Nephron progenitor cell (in vitro differentiated cells): ENCODE data around the gene CENPX.

Experiments used
- DNase-seq: peaks from one replicate; pipeline ENCODE4 v3.0.0; 2021
- H3K27ac Mint-ChIP-seq: 2 replicates; pipeline ENCODE4 v1.8.0; 2021; ENCODE audit warnings: mild to moderate bottlenecking, moderate library complexity, mixed read lengths
- H3K27me3 Mint-ChIP-seq: 2 replicates; pipeline ENCODE4 v1.8.0; 2021; ENCODE audit warnings: mild to moderate bottlenecking, low read depth, mixed read lengths; ENCODE audit not compliant: poor library complexity
- H3K36me3 Mint-ChIP-seq: 2 replicates; pipeline ENCODE4 v1.8.0; 2021; ENCODE audit warnings: low read depth, mixed read lengths
- H3K4me1 Mint-ChIP-seq: 2 replicates; pipeline ENCODE4 v1.8.0; 2021; ENCODE audit warnings: mixed read lengths
- H3K4me3 Mint-ChIP-seq: 2 replicates; pipeline ENCODE4 v1.8.0; 2021; ENCODE audit warnings: mild to moderate bottlenecking, moderate library complexity, mixed read lengths
- H3K9me3 Mint-ChIP-seq: 2 replicates; pipeline ENCODE4 v1.8.0; 2021; ENCODE audit warnings: mild to moderate bottlenecking, moderate library complexity, mixed read lengths
- CTCF ChIP-seq: fragments of 200-600 bp; sonication (generic); IDR thresholded peaks from 2 replicates; pipeline ENCODE4 v1.5.0; 2021; ENCODE audit warnings: antibody characterized with exemption

CENPX gene

GRCh38 chr17:81992306-81993102 is 30.2 kb downstream of the CENPX start:
- Mint-ChIP-seq H3K4me1 (peaks cover 68% of the 10 kb centered on the region), H3K4me3 (peak overlapping the region; percentile 34), H3K27ac (peak overlapping the region; percentile 95), H3K36me3 (peaks cover 25% of the 10 kb centered on the region), H3K27me3 (no peaks in the 10 kb centered on the region), H3K9me3 (peaks cover 3% of the 10 kb centered on the region)
- peak; percentile 75 for DNase-seq
- TF ChIP-seq CTCF = no peak

- H3K4me3 Mint-ChIP-seq = peak overlapping the region; percentile 40
Observed at GRCh38 chr17:81991684-81992305, 30.9 kb downstream of the CENPX start.

GRCh38 chr17:81990836-81991683 is 31.6 kb downstream of the CENPX start:
- DNase-seq = no peak
- H3K27ac Mint-ChIP-seq = peak overlapping the region; percentile 92
- TF ChIP-seq CTCF = no peak

More at GRCh38 chr17:81991684-81992305, 30.9 kb downstream of the CENPX start:
- Mint-ChIP-seq H3K27me3 (no peaks in the 10 kb centered on the region), H3K9me3 (peaks cover 3% of the 10 kb centered on the region), H3K36me3 (peaks cover 24% of the 10 kb centered on the region), H3K27ac (peak overlapping the region; percentile 92), H3K4me1 (peaks cover 65% of the 10 kb centered on the region)
- peak; percentile 72 for DNase-seq
- TF ChIP-seq CTCF = no peak

GRCh38 chr17:81987161-81987770 is 35.4 kb downstream of the CENPX start:
- no peak overlapping the region for H3K27ac Mint-ChIP-seq
- peaks cover 38% of the 10 kb centered on the region for H3K4me1 Mint-ChIP-seq
- peaks cover 34% of the 10 kb centered on the region for H3K36me3 Mint-ChIP-seq
- DNase-seq = no peak
- H3K4me3 Mint-ChIP-seq = no peak overlapping the region
- H3K9me3 Mint-ChIP-seq = peaks cover 3% of the 10 kb centered on the region
- H3K27me3 Mint-ChIP-seq = no peaks in the 10 kb centered on the region
- TF ChIP-seq CTCF = no peak

More at GRCh38 chr17:81990836-81991683, 31.6 kb downstream of the CENPX start:
- Mint-ChIP-seq H3K36me3 (peaks cover 23% of the 10 kb centered on the region), H3K27me3 (no peaks in the 10 kb centered on the region), H3K9me3 (peaks cover 3% of the 10 kb centered on the region), H3K4me3 (peak overlapping the region; percentile 40), H3K4me1 (peaks cover 58% of the 10 kb centered on the region)

GRCh38 chr17:81986606-81987005 is 36.1 kb downstream of the CENPX start:
- peaks cover 34% of the 10 kb centered on the region for H3K4me1 Mint-ChIP-seq
- H3K27me3 Mint-ChIP-seq = no peaks in the 10 kb centered on the region
- peaks cover 3% of the 10 kb centered on the region for H3K9me3 Mint-ChIP-seq
- no peak overlapping the region for H3K27ac Mint-ChIP-seq
- TF ChIP-seq CTCF = no peak
- DNase-seq = no peak
- H3K36me3 Mint-ChIP-seq = peaks cover 34% of the 10 kb centered on the region
- no peak overlapping the region for H3K4me3 Mint-ChIP-seq
